Ishikawa (cell line): ENCODE results near the gene STMN3.

Experiments
- CEBPB ChIP-seq: IDR thresholded peaks from 2 replicates; pipeline ENCODE4 v1.6.1; 2012
- CREB1 ChIP-seq: IDR thresholded peaks from 2 replicates; pipeline ENCODE4 v1.6.1; 2012; ENCODE audit warnings: low read depth
- EGR1 ChIP-seq: IDR thresholded peaks from 2 replicates; pipeline ENCODE4 v1.6.1; 2012
- EP300 ChIP-seq: IDR thresholded peaks from 2 replicates; pipeline ENCODE4 v1.6.1; 2012; ENCODE audit warnings: borderline replicate concordance
- NFIC ChIP-seq: IDR thresholded peaks from 2 replicates; pipeline ENCODE4 v1.6.1; 2012
- RAD21 ChIP-seq: IDR thresholded peaks from 2 replicates; pipeline ENCODE4 v1.6.1; 2012; ENCODE audit warnings: low read depth
- TAF1 ChIP-seq: IDR thresholded peaks from 2 replicates; pipeline ENCODE4 v1.6.1; 2012; ENCODE audit warnings: low read depth, mild to moderate bottlenecking
- TCF12 ChIP-seq: IDR thresholded peaks from 2 replicates; pipeline ENCODE4 v1.6.1; 2012; ENCODE audit warnings: low read depth
- TEAD4 ChIP-seq: IDR thresholded peaks from 2 replicates; pipeline ENCODE4 v1.6.1; 2012
- YY1 ChIP-seq: IDR thresholded peaks from 2 replicates; pipeline ENCODE4 v1.6.1; 2012; ENCODE audit warnings: low read depth
- ZBTB7A ChIP-seq: IDR thresholded peaks from 2 replicates; pipeline ENCODE4 v1.6.1; 2012; ENCODE audit warnings: low read depth
- TF ChIP-seq, protein P1 (sequence below): IDR thresholded peaks from 2 replicates; pipeline ENCODE4 v1.6.1; 2012
- TF ChIP-seq, protein P2 (sequence below): IDR thresholded peaks from 2 replicates; pipeline ENCODE4 v1.6.1; 2012
- TF ChIP-seq, protein P3 (sequence below): IDR thresholded peaks from 2 replicates; pipeline ENCODE4 v1.6.1; 2012; ENCODE audit warnings: low read depth, mild to moderate bottlenecking

DNA sequence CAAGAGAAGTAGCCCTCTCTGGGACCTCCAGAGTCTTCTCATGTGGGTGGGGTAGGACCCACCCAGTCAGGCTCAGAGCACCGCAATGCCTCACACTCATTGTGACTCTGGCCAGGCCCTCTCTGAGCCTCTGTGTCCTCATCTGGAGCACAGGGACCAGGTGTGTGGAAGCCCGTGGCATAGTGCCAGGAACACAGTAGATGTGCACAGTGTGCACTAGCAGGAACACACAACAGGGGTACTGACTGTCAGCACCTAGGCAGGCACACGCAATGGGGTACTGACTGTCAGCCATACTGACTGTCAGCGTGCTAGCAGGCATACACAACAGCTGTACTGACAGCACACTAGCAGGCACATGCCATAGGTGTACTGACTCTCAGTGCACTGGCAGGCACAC is 2.0 kb upstream of the STMN3 start:
- TF ChIP-seq EP300 = no peak
- TF ChIP-seq YY1 = no peak
- TF ChIP-seq, protein P1, sequence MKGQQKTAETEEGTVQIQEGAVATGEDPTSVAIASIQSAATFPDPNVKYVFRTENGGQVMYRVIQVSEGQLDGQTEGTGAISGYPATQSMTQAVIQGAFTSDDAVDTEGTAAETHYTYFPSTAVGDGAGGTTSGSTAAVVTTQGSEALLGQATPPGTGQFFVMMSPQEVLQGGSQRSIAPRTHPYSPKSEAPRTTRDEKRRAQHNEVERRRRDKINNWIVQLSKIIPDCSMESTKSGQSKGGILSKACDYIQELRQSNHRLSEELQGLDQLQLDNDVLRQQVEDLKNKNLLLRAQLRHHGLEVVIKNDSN = no peak
- TF ChIP-seq CEBPB = no peak
- TF ChIP-seq, protein P2, sequence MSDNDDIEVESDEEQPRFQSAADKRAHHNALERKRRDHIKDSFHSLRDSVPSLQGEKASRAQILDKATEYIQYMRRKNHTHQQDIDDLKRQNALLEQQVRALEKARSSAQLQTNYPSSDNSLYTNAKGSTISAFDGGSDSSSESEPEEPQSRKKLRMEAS = no peak
- no peak for TF ChIP-seq NFIC
- TF ChIP-seq EGR1 = no peak
- no peak for TF ChIP-seq CREB1
- TF ChIP-seq, protein P3, sequence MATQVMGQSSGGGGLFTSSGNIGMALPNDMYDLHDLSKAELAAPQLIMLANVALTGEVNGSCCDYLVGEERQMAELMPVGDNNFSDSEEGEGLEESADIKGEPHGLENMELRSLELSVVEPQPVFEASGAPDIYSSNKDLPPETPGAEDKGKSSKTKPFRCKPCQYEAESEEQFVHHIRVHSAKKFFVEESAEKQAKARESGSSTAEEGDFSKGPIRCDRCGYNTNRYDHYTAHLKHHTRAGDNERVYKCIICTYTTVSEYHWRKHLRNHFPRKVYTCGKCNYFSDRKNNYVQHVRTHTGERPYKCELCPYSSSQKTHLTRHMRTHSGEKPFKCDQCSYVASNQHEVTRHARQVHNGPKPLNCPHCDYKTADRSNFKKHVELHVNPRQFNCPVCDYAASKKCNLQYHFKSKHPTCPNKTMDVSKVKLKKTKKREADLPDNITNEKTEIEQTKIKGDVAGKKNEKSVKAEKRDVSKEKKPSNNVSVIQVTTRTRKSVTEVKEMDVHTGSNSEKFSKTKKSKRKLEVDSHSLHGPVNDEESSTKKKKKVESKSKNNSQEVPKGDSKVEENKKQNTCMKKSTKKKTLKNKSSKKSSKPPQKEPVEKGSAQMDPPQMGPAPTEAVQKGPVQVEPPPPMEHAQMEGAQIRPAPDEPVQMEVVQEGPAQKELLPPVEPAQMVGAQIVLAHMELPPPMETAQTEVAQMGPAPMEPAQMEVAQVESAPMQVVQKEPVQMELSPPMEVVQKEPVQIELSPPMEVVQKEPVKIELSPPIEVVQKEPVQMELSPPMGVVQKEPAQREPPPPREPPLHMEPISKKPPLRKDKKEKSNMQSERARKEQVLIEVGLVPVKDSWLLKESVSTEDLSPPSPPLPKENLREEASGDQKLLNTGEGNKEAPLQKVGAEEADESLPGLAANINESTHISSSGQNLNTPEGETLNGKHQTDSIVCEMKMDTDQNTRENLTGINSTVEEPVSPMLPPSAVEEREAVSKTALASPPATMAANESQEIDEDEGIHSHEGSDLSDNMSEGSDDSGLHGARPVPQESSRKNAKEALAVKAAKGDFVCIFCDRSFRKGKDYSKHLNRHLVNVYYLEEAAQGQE = no peak
- TF ChIP-seq TAF1 = no peak
- TF ChIP-seq ZBTB7A = no peak
- TF ChIP-seq RAD21 = no peak
- no peak for TF ChIP-seq TEAD4
- no peak for TF ChIP-seq TCF12
